A549 (cell line): Measurements from ENCODE around the gene SRPK2. TPM values are rescaled to one million over a fixed set of nuclear protein-coding genes. Genes with fewer than 3 reads are reported as not detected.

Source experiments
- ATAC-seq, 2 experiments: fragments of 200-7000 bp in 1 of 2; fragments of >200 bp in 1 of 2; cut with Nextera tagmentation in 1 of 2; cut with Tn5 transposase in 1 of 2; 3 replicates each; pipeline versions ENCODE4 v1.8.0 to v1.9.1; 2018 to 2020; ENCODE audit warnings: mild to moderate bottlenecking in 1 of 2, moderate library complexity in 1 of 2
- CTCF ChIA-PET: fragments of 300-600 bp; sonication (Branson Sonifier 250); formaldehyde crosslinking; extraction: SDS; loops from one replicate; lab custom pipeline; 2021; ENCODE audit warnings: antibody characterized with exemption, inconsistent platforms; lab: Yijun Ruan, JAX
- POLR2A ChIA-PET: fragments of 350-600 bp; formaldehyde crosslinking; extraction: SDS; loops from one replicate; lab custom pipeline; 2021; ENCODE audit warnings: antibody characterized with exemption, inconsistent platforms; lab: Yijun Ruan, JAX
- DNase-seq, 2 experiments: peaks; one replicate each; pipeline versions ENCODE4 v3.0.0 to v3.0.0-alpha.2; 2011 to 2016; ENCODE audit warnings: low read depth in 1 of 2, low spot score in 1 of 2
- FAIRE-seq: peaks from 2 replicates; lab custom pipeline; 2011; peaks lifted over from hg19 to GRCh38; lab: Jason Lieb, UNC
- H3K27ac ChIP-seq, 2 experiments: fragments of >200 bp; sonication (Bioruptor Twin); formaldehyde crosslinking; 3 replicates each; pipeline ENCODE4 v1.5.1; 2016 to 2017
- H3K4me1 ChIP-seq: fragments of >200 bp; sonication (Bioruptor Twin); formaldehyde crosslinking; 3 replicates; pipeline ENCODE4 v1.6.1; 2016
- H3K4me2 ChIP-seq: fragments of >200 bp; sonication (Bioruptor Twin); formaldehyde crosslinking; 3 replicates; pipeline ENCODE4 v1.6.1; 2016
- H3K4me3 ChIP-seq: fragments of >200 bp; sonication (Bioruptor Twin); formaldehyde crosslinking; 3 replicates; pipeline ENCODE4 v1.5.1; 2016
- H3K9me3 ChIP-seq: fragments of >200 bp; sonication (Bioruptor Twin); formaldehyde crosslinking; 3 replicates; pipeline ENCODE4 v1.6.1; 2016
- BHLHE40 ChIP-seq: IDR thresholded peaks from 2 replicates; pipeline ENCODE4 v1.6.1; 2012; ENCODE audit warnings: low read depth, low read length, inconsistent platforms
- CEBPB ChIP-seq, 2 experiments: fragments of >200 bp in 1 of 2; sonication (Bioruptor Twin) in 1 of 2; formaldehyde crosslinking in 1 of 2; IDR thresholded peaks; 2 replicates each; pipeline ENCODE4 v1.6.1; 2012 to 2016
- CHD2 ChIP-seq: fragments of 150-350 bp; IDR thresholded peaks from 2 replicates; pipeline ENCODE4 v1.6.1; 2014; ENCODE audit warnings: low read length; ENCODE audit not compliant: partially characterized antibody
- EHMT2 ChIP-seq: fragments of 200-600 bp; sonication (generic); IDR thresholded peaks from 2 replicates; pipeline ENCODE4 v1.6.1; 2016; ENCODE audit warnings: antibody characterized with exemption, low read depth, mild to moderate bottlenecking, moderate library complexity
- EP300 ChIP-seq, 2 experiments: fragments of >200 bp; sonication (Bioruptor Twin); formaldehyde crosslinking; IDR thresholded peaks; 2 replicates in 1 of 2; 3 replicates in 1 of 2; pipeline ENCODE4 v1.6.1; 2016 to 2017
- FOSB ChIP-seq: fragments of 250-450 bp; sonication (Bioruptor Pico); IDR thresholded peaks from 2 replicates; pipeline ENCODE4 v1.5.0; 2020; ENCODE audit warnings: mild to moderate bottlenecking, moderate library complexity
- FOSL2 ChIP-seq, 2 experiments: fragments of 450-650 bp in 1 of 2; fragments of >200 bp in 1 of 2; sonication (Bioruptor Twin) in 1 of 2; formaldehyde crosslinking; IDR thresholded peaks; 2 replicates each; pipeline versions ENCODE4 v1.5.0 to v1.6.1; 2016 to 2020; ENCODE audit warnings: mild to moderate bottlenecking in 1 of 2, moderate library complexity in 1 of 2
- GATA3 ChIP-seq: IDR thresholded peaks from 2 replicates; pipeline ENCODE4 v1.6.1; 2012; ENCODE audit warnings: borderline replicate concordance
- HOXA7 ChIP-seq: fragments of 250-450 bp; sonication (Bioruptor Pico); IDR thresholded peaks from 2 replicates; pipeline ENCODE4 v1.5.0; 2020; ENCODE audit warnings: mild to moderate bottlenecking, moderate library complexity
- KDM5A ChIP-seq: fragments of 200-600 bp; sonication (generic); IDR thresholded peaks from 2 replicates; pipeline ENCODE4 v1.6.1; 2016; ENCODE audit warnings: antibody characterized with exemption, mild to moderate bottlenecking
- MAFK ChIP-seq: fragments of 450-650 bp; IDR thresholded peaks from 2 replicates; pipeline ENCODE4 v1.6.1; 2014; ENCODE audit not compliant: partially characterized antibody
- MAZ ChIP-seq: fragments of 150-350 bp; IDR thresholded peaks from 2 replicates; pipeline ENCODE4 v1.6.1; 2014; ENCODE audit warnings: antibody characterized with exemption, low read depth, low read length, borderline replicate concordance
- NFE2L2 ChIP-seq: fragments of 150-350 bp; conservative IDR thresholded peaks from 2 replicates; pipeline ENCODE4 v1.6.1; 2014; ENCODE audit warnings: low read length
- PHF8 ChIP-seq: fragments of 200-600 bp; sonication (generic); IDR thresholded peaks from 2 replicates; pipeline ENCODE4 v1.6.1; 2016; ENCODE audit warnings: low read depth, mild to moderate bottlenecking, antibody characterized with exemption, moderate library complexity, borderline replicate concordance
- POLR2AphosphoS2 ChIP-seq: conservative IDR thresholded peaks from 2 replicates; pipeline ENCODE4 v1.6.1; 2012; ENCODE audit warnings: low read length, improper control_type of control experiment, inconsistent platforms
- RFX5 ChIP-seq: fragments of 450-650 bp; IDR thresholded peaks from 2 replicates; pipeline ENCODE4 v1.7.1; 2014; ENCODE audit warnings: antibody characterized with exemption, mild to moderate bottlenecking, moderate library complexity
- RNF2 ChIP-seq: fragments of 200-600 bp; sonication (generic); IDR thresholded peaks from 2 replicates; pipeline ENCODE4 v1.6.1; 2016; ENCODE audit warnings: low read depth, mild to moderate bottlenecking, antibody characterized with exemption, moderate library complexity, borderline replicate concordance
- TFCP2L1 ChIP-seq: fragments of 250-450 bp; sonication (Bioruptor Pico); IDR thresholded peaks from 2 replicates; pipeline ENCODE4 v1.5.0; 2021; ENCODE audit warnings: mild to moderate bottlenecking
- whole genome bisulfite sequencing: methylation state at CpG from one replicate; pipeline ENCODE4 v1.1.6; 2017; ENCODE audit errors: missing lambda C conversion rate; 5-methylcytosine and 5-hydroxymethylcytosine counted together
- polyA plus RNA-seq, 4 experiments: library from polyadenylated mRNA; depleted of rRNA in 3 of 4; stranded (reverse); fragments of >200 nt; fragmentation: RNase III in 1 of 4; extraction: RNeasy Plus Mini Kit Qiagen cat#74134 plus additional on column Dnase treatment in 1 of 4; gene quantifications; 2 replicates in 3 of 4; 3 replicates in 1 of 4; pipeline ENCODE4 v1.2.3, GENCODE V29; 2011 to 2017
- TF ChIP-seq, protein P1 (sequence below): fragments of >200 bp; sonication (Bioruptor Twin); formaldehyde crosslinking; IDR thresholded peaks from 2 replicates; pipeline ENCODE4 v1.6.1; 2016
- TF ChIP-seq, protein P2 (sequence below): IDR thresholded peaks from 2 replicates; pipeline ENCODE4 v1.6.1; 2012
- TF ChIP-seq, protein P3 (sequence below): fragments of 450-650 bp; IDR thresholded peaks from 2 replicates; pipeline ENCODE4 v1.6.1; 2014; ENCODE audit warnings: antibody characterized with exemption
- TF ChIP-seq, protein P4 (sequence below): fragments of 150-350 bp; IDR thresholded peaks from 2 replicates; pipeline ENCODE4 v1.6.1; 2014; ENCODE audit warnings: low read depth, mild to moderate bottlenecking, low read length

SRPK2 gene
- polyA plus RNA-seq, 2 of the 4 experiments (the other 2 are of a cell fraction): 23.0 to 30.9 TPM

DNA sequence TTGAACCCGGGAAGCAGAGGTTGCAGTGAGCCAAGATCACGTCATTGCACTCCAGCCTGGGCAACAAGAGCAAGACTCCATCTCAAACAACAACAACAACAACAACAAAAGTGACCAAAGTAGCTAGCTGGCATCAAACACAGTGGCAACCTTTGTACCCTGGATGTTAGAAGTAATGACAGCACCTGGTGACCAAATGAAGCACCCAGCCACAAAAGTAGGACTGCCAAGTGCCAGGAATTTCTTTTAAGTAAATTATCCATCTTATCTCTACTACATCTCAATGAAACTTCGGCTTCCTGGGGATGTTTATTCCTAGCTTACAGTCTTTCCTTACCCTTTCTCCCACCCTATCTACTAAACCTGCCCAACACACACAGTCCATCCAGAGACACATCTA is 18.8 kb downstream of the SRPK2 start:
- H3K4me2 ChIP-seq: no peak overlapping the region
- DNase-seq (no peak), ATAC-seq (no peak), FAIRE-seq (no peak)
- TF ChIP-seq NFE2L2 (no peak), MAZ (no peak), PHF8 (no peak), POLR2AphosphoS2 (no peak), MAFK (no peak), HOXA7 (no peak), BHLHE40 (no peak), RFX5 (no peak), KDM5A (no peak), TFCP2L1 (no peak), FOSL2 (IDR thresholded peaks at IDR 0.05) (no peak), FOSL2 (CRISPR knock-in tag; IDR thresholded peaks at IDR 0.05) (no peak), EP300 (IDR thresholded peaks at IDR 0.05) (no peak), CHD2 (no peak), CEBPB (IDR thresholded peaks at IDR 0.05) (no peak), EHMT2 (no peak), FOSB (CRISPR knock-in tag) (no peak)
- TF ChIP-seq, protein P1, sequence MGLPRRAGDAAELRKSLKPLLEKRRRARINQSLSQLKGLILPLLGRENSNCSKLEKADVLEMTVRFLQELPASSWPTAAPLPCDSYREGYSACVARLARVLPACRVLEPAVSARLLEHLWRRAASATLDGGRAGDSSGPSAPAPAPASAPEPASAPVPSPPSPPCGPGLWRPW: no peak
- TF ChIP-seq, protein P2, sequence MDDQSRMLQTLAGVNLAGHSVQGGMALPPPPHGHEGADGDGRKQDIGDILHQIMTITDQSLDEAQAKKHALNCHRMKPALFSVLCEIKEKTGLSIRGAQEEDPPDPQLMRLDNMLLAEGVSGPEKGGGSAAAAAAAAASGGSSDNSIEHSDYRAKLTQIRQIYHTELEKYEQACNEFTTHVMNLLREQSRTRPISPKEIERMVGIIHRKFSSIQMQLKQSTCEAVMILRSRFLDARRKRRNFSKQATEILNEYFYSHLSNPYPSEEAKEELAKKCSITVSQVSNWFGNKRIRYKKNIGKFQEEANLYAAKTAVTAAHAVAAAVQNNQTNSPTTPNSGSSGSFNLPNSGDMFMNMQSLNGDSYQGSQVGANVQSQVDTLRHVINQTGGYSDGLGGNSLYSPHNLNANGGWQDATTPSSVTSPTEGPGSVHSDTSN: no peak
- TF ChIP-seq, protein P3, sequence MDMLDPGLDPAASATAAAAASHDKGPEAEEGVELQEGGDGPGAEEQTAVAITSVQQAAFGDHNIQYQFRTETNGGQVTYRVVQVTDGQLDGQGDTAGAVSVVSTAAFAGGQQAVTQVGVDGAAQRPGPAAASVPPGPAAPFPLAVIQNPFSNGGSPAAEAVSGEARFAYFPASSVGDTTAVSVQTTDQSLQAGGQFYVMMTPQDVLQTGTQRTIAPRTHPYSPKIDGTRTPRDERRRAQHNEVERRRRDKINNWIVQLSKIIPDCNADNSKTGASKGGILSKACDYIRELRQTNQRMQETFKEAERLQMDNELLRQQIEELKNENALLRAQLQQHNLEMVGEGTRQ: no peak
- TF ChIP-seq, protein P4, sequence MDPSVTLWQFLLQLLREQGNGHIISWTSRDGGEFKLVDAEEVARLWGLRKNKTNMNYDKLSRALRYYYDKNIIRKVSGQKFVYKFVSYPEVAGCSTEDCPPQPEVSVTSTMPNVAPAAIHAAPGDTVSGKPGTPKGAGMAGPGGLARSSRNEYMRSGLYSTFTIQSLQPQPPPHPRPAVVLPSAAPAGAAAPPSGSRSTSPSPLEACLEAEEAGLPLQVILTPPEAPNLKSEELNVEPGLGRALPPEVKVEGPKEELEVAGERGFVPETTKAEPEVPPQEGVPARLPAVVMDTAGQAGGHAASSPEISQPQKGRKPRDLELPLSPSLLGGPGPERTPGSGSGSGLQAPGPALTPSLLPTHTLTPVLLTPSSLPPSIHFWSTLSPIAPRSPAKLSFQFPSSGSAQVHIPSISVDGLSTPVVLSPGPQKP: no peak
- 71% methylated on average over 3 of the region's 3 CpGs for WGBS
- H3K4me3 ChIP-seq: no peak overlapping the region
- H3K4me1 ChIP-seq: peaks cover 32% of the 10 kb centered on the region
- CTCF ChIA-PET: no interaction called here
- no peaks in the 10 kb centered on the region for H3K9me3 ChIP-seq
- POLR2A ChIA-PET: no interaction called here
- H3K27ac ChIP-seq: no peak overlapping the region

DNA sequence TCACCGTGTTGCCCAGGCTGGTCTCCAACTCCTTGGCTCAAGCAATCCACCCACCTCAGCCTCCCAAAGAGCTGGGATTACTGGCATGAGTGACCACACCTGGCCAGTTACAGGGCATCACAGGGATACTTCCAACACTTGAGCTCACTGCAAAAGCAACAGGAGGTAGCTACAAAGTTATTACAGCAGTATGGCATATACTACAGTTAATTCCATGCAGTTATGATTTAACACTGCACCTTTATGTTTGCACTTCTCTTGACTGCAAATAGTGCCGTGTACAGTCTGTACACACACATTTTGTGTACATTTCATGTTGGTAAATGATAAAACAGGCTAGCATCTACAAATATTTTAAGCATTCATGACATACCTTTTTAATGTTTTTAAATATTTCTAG is 21.3 kb downstream of the SRPK2 start:
- WGBS: 46% methylated on average over 2 of the region's 2 CpGs
- Histone ChIP-seq H3K9me3 (no peaks in the 10 kb centered on the region), H3K4me3 (no peak overlapping the region), H3K4me1 (peaks cover 32% of the 10 kb centered on the region), H3K4me2 (peak overlapping the region; percentile 58), H3K27ac (peak overlapping the region in 1 of 2 experiments; percentile 15; a peak in 1 of 6 replicates)
- no peak for TF ChIP-seq RNF2
- no peak for TF ChIP-seq GATA3
- ChIA-PET POLR2A (no interaction called here), CTCF (interaction anchor here (0.7 to 3.2 kb wide), 2 partner anchors 8 to 20 kb away, joined by 3 to 10 read pairs; no protein-coding TSS in a partner anchor)
- DNase-seq (no peak), FAIRE-seq (no peak), ATAC-seq (peak in 1 of 2 experiments; percentile 65; a peak in 3 of 6 replicates)
